GM19455 (cell line): ENCODE measurements around the gene VAMP4.
"Not testable (repeated sequence)": the region's sequence is repeated elsewhere in the genome, so short reads cannot be mapped to it uniquely, and the experiment has no call there.

Source experiments
- ATAC-seq: cut with Tn5 transposase; IDR thresholded peaks from one replicate; pipeline ENCODE4 v1.9.1; 2021; ENCODE audit not compliant: unreplicated experiment

VAMP4 gene

GRCh38 chr1:171702598-171702997 is 39.3 kb downstream of the VAMP4 start:
- no peak for ATAC-seq

DNA sequence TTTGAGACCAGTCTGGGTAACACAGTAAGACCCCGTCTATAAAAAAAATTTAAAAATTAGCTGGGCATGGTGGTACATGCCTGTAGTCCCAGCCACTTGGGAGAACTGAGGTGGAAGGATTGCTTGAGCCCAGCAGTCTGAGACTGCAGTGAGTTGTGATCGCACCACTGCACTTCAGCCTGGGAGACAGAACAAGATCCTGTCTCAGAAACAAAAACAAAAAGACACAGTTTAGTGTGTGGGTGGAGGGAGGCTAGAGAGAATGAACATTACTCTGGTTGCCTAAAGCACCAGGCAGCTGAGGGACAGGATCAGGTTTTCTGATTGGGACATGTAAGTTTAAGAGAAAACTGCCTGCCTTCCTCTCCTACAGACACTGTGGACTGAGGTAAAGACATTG is 42.3 kb downstream of the VAMP4 start:
- ATAC-seq: no peak

GRCh38 chr1:171695772-171696171 is 46.1 kb downstream of the VAMP4 start:
- not testable (repeated sequence) for ATAC-seq

DNA sequence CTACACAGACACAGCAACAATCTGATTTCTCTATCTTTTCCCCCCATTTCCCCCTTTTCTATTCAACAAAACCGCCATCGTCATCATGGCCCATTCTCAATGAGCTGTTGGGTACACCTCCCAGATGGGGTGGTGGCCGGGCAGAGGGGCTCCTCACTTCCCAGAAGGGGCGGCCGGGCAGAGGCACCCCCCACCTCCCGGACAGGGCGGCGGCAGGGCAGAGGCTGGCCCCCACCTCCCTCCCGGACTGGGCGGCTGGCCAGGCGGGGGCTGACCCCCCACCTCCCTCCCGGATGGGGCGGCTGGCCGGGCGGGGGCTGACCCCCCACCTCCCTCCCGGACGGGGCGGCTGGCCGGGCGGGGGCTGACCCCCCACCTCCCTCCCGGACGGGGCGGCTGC is 48.3 kb downstream of the VAMP4 start:
- ATAC-seq: not testable (repeated sequence)

GRCh38 chr1:171683870-171684269 is 58.0 kb downstream of the VAMP4 start:
- no peak for ATAC-seq

- ATAC-seq: no peak
Measured at GRCh38 chr1:171680339-171680738, 61.5 kb downstream of the VAMP4 start.

DNA sequence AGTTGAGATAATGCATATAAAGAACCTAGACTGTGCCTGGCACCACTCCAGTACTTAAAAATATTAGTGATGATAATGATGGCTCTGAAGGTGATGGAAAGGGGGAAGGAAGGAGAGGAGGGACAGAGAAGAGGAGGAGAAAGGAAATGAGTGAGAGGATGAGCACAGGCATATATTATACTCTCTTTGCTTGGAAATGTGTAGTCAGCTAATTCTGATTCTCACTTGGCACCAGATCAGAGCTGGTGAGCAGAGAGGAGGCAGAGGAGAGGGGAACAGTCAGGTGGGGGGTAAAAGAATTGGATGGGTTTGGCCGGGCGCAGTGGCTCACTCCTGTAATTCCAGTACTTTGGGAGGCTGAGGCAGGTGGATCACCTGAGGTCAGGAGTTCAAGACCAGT is 65.0 kb downstream of the VAMP4 start:
- ATAC-seq: no peak

DNA sequence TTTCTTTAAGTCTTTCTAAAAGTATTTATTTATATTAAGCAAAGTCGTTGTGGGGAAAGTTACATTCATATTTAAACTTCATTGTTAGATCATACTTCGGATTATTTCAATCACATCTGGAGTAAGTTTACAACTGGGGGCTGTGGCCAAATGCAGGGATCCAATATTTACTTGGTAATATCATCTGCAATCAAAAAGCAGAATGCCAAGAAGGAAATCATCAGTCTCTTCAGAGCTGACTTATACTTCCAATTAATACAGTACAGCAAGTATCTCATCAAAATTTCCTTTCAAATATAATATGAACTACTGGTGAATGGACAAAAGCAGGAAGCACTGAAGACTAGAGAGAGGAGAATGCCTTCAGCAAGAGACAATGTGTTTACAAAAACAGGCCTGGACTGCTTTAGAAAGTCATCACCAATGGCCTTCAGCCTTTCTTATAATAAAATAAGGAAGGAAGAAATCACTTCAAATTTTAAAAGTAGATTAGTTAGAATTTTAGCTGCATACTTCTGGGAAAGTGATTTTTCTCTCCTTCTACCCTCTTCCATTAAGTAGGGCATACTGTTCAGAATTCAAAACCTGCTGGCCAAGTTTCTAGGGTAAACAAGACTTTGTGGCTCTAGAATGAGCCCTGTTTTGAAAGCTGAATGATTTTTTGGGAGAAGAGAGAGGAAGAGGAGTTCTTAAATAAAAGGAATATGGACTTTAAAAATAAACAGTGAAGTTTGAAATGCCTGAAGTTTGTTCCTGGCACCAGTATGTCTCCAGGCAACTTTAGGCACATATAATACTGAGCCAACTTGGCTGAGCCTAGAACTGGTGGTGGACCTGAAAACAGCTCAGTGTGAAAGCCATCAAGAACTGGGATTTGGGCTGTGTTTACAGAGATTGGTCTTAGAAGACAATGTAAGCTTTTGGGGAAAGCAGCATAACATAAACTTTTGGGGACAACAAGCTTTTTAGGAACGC is 67.1 kb downstream of the VAMP4 start:
- ATAC-seq: no peak

DNA sequence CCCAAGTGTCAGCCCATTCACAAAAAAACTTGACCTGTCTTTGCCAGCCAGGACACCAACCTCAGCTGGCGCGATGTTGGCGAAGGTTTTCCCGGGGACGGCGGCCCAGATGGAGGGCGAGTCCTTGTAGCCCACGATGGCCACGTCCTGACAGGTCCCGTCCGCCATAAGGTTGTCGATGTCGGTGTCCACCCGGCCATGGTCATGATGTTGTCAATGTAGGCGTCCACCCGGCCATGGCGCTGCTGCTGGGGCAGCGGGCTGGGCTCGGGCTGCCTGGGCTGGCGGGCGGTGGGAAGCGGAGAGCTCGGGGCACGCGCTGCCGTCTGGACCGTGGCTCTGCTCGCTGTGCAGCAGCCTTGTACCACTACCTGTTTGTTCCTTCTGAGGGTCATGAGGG is 71.1 kb downstream of the VAMP4 start:
- no peak for ATAC-seq

GRCh38 chr1:171668372-171668771 is 73.5 kb downstream of the VAMP4 start:
- no peak for ATAC-seq

DNA sequence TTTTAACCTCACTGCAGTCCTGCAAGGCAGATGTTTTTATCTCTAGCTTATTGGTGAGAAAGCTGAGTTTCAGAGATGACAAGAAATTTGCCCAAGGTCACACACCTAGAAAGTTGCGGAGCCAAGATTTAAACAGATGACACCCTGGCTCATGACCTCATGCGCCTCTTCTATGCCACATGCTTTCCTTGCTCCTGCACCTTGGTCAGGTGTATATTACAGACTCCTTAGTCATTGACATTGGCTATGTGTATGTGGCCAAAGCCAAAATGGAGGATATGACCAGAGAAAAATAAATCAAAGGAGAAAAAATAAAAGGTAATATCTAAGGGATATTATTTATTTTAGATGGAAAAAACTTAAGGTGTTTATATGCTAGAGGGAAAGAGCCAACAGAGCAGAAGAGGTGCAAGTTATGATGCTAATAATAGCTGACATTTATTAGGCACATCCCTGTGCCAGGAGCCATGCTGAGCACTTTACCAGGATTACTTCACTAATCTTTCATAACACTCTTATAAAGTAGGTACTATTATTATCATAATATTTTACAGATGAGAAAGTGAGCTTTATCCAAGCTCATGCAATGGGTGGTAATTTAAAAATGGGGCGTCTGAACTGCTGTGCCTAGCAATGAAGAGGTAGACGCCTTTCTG is 75.6 kb downstream of the VAMP4 start:
- ATAC-seq: no peak

GRCh38 chr1:171664976-171665375 is 76.9 kb downstream of the VAMP4 start:
- ATAC-seq: no peak

GRCh38 chr1:171663854-171664575 is 77.8 kb downstream of the VAMP4 start:
- no peak for ATAC-seq

DNA sequence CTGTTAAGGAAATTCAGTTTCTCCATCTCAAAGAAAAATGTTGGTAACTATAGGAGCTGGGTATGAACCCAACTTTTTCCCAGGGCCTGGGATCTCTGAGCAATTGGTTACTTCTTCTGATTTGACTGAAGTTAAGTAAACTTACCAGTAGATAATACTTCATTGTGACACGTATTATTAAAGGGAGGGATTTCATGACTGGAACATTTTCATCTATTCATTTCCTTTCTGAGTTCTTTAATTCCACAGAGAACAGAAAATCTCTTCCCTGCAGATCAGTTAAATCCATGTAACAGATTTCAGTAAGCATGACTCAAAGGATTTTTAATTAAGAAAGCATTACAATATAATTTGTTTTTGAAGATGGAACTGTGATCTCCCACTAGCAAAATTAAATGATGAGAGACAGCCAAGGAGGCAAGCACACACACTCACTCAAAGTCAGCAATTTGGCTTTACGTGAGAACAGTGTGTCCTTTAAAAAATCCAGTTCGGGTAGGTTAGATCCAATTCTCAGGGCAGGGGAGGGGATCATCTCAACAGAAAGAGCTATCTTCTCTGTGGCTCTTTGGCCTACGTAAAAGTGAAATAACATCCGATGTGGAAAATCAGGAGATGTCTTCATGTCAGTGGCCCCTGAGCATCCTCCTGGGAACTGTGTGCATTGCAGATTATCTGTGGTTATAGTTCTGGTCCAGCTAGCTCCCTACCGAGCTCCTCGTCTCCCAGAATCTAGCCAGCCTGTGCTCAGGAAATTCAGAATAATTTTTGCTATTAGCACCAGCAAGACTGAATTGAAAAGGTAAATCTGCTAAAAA is 78.6 kb downstream of the VAMP4 start:
- ATAC-seq: no peak

- no peak for ATAC-seq
Measured at GRCh38 chr1:171661076-171661650, 80.7 kb downstream of the VAMP4 start.

- ATAC-seq: not testable (repeated sequence)
Measured at GRCh38 chr1:171656206-171656605, 85.7 kb downstream of the VAMP4 start.

- no peak for ATAC-seq
Measured at GRCh38 chr1:171655746-171656116, 86.1 kb downstream of the VAMP4 start.

DNA sequence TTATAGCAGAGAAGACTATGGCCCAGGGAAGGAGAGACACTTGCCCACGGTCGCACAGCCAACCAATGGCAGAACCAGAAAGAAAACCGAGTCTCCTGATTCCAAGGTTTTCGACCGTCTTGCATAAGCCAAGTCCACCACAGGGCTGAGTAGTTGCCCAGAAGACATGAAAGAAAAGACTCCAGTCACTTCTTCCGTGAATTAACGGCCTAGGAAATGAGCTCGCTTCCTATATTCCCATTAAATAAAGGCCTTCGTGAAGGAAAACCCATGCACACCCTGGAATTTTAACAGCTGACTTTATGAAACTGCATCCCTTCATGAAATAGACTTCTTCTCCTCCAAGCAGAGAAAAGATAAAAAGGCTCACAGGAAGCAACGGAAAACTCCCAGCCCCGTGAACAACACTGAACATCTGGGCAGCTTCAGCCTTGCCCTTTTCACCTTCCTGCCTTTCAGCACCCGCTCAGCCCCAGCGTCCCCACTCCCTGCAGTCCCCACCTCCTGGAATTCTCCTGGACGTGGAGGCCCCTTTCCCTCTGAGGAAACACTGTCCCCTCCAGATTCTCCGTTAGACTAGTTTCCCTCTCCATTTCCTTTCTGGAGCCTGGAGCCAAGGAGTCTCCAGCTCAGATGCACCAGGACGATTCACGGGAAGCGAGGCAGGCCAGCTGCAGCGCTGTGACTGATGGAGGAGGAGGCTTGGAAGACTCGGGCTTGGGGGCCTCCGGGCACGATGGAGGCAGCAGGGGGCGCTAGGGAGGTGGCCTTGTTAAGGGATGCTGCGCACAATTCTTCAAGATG is 86.7 kb downstream of the VAMP4 start:
- ATAC-seq: peak; percentile 67

DNA sequence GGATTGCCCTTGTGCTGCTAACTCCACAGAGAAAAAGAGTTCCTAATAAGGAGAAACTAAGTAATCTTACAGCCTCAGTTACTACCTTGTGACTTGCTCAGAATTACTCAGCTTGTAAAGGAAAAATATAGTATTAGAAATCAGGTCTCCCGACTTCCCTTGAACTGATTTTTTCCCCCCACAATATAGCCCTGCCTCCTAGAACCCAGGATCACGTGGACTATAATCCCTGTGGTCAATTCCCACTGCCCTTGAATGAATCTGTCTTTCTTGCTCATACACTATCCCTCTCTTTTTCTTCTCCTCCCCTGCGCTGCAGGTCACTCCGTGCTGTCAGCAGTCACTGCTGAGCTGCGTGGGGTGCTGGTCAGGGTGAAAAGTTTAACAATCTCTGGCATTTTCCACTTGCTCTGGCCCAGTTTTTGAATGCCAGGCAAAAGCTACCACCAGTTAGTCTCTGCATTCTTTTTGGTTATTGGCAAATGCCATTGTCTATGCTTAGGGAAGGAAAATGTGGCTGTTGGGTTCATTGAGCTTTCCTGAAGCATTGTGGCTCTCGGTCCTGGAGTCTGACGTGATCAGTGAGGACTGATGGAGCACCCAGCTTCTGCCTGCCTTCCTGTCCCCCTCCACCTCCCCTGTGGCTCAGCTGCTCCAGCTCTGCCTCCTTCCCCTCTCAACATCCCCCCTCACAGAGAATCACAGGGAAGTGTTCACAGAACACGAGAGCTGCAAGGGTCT is 87.5 kb downstream of the VAMP4 start:
- ATAC-seq: no peak
